NOMO-1 treated with DMSO at 0.1 percent for 48 hours (cell line): Measurements from ENCODE around the gene EMC7.
"Not testable (repeated sequence)": the region's sequence is repeated elsewhere in the genome, so short reads cannot be mapped to it uniquely, and the experiment has no call there.

ENCODE experiments used
- DNase-seq: peaks from one replicate; lab custom pipeline; 2025; ENCODE audit not compliant: unreplicated experiment; lab: John Stamatoyannopoulos, UW

EMC7 gene

DNA sequence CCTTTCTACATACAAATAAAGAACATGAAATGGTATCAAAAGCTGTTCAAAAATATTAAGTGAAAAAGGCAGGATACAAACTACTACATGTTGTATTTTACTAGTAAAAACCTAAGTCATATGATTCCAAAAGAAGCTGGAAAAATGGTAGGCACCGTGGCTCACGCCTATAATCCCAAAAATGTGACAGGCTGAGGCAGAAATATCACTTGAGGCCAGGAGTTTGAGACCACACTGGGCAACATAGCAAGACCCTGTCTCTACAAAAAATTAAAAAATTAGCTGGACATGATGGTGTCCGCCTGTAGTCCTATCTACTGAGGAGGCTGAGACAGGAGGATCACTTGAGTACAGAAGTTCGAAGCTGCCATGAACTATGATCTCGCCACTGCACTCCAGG is 1.7 kb downstream of the EMC7 start:
- no peak for DNase-seq

DNA sequence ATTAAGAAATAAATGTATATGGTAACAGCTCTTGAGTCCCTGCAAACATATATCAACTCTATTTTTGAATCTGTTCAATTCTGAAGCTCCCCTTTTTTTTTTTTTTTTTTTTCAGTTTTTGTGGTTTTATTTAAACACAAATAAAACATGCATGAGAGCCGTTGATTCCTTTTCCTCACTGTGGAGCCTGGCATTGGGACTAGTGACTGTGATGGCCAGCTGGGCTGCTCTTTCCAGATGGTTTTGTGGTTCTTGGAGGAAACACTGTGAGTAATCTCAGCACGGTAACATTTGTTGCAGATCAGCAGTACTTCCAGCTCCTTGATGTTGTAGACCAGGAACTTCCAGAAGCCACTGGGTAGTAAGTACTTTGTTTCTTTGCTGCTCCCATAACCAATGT is 15.9 kb downstream of the EMC7 start:
- DNase-seq: no peak

DNA sequence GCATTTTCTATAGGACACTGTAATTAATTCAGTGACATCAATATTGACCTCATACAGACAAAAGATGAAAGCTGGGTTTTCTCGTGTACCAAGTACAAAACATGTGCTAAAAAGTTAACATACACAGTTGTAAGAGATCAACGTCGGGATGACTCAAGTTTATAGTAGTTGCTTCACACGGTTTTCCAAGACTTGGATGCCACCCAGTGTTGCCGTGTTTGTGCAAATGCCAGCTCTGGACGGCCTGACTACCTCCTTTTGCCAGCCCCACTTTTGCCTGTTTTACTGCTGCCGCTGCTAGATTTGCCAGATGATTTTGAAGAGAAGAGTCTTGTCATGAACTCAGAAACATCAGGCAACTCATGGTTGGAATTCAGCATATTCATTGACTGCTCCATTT is 17.6 kb downstream of the EMC7 start:
- no peak for DNase-seq

DNA sequence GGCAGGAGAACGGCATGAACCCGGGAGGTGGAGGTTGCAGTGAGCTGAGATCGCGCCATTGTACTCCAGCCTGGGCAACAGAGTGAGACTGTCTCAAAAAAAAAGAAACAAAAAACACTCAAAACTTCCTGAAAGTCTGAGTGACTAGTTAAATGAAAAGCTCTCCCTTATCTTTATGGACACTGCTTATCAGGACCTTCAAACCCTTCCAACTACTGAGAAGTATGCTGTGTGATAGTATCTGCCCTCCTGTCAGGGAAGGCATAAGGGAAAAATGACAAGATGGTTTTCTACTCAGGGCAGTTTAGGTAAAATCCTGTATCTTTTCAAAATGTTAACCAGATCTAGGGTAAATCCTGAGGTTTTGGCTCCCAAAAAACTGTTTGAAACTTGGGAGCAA is 21.8 kb downstream of the EMC7 start:
- DNase-seq: no peak

DNA sequence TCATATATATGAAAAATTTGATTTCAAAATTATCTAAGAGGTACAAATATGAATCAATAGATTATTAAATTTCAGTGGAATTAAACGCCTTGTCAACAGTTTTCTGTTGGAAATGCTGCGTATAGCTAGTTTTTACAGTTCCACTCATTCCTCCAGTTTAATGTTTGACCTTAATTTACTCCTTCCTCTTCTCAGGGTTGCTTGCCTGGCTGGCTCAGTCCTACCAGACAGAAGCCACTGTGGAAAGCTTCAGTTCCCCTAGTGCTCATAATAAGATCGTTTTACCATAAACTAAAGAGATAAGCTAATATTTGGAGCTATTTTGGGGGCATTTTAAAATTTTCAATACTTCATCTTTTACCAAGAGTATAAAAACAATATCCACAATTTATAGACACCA is 22.8 kb downstream of the EMC7 start:
- DNase-seq: no peak

DNA sequence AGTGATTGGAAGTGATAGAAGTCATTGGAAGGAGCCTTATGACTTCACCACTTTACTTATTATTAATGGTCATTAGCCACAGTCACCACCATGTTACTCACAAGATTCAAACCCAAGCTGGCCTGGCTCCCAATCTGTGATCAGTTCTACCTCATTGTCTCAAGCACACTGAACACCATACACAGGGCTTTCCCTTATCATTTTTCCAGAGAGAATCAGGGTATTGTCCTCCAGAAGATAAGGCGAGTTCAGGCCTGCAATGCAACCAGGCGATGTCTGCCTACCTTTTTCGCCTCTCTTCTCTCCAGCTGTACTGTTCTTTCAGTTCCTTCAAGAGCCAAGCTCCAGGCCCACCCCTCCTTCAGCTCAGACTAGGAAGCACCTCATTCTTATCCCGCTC is 24.9 kb downstream of the EMC7 start:
- no peak for DNase-seq

DNA sequence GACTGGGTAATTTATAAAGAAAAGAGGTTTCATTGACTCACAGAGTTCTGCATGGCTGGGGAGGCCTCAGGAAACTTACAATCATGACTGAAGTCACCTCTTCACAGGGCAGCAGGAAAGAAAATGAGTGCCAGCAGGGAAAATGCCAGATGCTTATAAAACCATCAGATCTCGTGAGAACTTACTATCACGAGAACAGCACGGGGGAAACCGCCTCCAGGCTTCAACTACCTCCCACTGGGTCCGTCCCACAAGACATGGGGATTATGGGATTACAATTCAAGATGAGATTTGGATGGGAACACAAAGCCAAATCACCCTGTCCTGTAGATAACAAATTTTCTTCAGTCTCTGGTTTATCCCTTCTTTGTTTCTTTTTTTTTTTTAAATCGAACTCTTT is 31.7 kb downstream of the EMC7 start:
- no peak for DNase-seq

DNA sequence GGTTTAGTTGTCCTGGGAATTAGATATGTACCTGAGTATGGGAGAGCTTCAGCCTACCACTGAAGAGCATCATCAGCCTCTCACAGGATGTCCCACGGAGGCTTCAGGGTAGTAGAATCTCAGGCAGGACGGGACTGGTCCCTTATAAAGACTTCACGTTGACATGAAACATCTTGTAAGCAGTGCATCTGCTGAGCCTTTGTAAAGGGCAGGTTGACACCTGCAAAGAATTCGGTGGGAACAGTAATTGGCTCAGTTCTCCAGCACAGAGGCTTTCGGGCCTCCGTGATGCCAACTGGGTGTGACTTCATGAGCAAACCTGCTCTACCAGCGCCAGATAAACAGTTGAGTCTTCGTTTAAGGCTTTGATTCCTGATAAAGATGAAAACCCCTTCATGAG is 35.7 kb downstream of the EMC7 start:
- DNase-seq: no peak

DNA sequence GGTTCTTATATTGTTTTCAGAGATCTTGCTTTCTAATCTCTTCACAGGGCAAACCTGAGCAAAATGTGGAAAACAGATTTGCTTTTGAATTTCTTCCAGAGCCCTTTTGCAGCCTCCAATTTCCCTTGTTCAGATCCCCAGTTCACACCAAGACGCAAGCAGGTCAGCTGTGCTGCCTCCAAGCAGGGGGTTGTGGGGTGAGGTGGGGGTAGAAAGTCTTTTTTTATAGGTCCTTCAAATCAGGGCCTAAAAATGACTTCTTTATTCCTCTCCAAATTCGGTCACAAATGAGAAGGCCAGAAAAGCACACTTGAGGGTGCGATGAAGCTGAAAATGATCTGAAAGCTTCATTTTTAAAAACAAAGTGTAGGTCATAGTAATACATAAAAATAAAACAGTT is 36.4 kb downstream of the EMC7 start:
- DNase-seq: no peak

DNA sequence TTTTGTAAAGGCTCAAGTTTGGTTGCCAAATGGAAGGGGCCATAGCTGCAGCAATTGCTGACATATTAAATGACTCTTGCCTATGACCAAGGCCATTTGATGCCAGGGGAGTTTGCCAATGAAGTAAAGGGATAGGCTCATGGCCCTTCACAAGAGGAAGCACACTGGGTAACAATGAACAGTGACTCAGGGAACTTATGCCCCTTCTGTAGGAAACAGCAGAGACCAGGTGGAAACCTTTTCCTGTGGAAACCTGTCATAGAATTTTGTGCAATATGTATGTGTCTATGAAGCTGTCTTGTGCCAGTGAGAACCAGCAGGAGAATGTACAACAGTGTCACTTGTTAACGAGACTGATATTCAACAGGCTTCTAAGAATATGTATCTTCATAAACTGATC is 37.2 kb downstream of the EMC7 start:
- DNase-seq: no peak

DNA sequence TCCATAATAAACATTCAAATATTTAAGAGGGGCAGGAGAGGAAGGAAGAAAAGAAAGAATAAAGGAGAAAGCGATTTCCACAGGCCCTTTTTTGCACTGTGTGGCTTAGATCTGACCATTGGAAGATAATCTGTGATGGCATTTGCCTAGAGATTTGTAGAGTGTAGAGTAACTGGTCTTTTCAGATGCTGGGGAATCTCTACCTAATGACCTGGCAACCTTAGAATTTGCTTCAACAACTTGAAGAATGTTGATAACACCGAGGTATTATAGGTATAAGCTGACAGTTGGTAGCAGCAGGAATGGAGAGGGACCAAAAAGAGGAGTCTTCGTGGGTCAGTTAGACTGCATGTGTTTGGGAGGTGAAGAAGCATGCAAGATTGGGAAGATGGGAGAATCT is 41.7 kb downstream of the EMC7 start:
- no peak for DNase-seq

DNA sequence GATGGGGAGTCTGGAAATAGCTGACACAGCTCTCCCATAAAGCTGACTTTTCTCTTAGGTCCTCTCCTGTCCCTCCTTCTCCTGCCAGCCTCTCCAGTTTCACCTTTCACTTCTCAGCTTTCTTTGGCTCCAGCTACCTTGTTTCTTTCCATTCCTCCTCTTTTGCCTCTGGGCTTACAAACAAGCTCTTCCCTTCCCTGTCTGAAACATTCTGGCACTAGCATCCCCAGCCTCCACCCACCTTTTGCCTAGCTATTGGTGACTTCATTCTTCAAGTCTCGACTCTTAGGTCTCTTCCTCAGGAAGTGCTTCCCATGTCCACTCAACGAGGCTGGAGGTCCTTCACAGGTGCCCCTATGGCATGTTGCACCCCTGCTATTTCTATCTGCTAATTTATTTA is 42.2 kb downstream of the EMC7 start:
- no peak for DNase-seq

DNA sequence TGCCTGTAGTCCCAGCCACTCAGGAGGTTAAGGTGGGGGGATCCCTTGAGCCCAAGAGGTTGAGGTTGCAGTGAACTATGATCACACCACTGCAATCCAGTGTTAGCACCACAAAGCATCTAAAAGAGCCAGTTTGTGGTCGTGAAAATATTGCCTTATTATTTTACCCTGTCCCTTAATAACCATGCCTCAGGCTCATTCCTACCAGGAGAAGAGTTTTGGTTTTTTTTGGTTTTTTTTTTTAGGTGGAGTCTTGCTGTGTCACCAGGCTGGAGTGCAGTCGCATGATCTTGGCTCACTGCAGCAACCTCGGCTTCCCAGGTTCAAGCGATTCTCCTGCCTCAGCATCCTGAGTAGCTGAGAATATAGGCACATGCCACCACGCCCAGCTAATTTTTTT is 44.8 kb downstream of the EMC7 start:
- no peak for DNase-seq

DNA sequence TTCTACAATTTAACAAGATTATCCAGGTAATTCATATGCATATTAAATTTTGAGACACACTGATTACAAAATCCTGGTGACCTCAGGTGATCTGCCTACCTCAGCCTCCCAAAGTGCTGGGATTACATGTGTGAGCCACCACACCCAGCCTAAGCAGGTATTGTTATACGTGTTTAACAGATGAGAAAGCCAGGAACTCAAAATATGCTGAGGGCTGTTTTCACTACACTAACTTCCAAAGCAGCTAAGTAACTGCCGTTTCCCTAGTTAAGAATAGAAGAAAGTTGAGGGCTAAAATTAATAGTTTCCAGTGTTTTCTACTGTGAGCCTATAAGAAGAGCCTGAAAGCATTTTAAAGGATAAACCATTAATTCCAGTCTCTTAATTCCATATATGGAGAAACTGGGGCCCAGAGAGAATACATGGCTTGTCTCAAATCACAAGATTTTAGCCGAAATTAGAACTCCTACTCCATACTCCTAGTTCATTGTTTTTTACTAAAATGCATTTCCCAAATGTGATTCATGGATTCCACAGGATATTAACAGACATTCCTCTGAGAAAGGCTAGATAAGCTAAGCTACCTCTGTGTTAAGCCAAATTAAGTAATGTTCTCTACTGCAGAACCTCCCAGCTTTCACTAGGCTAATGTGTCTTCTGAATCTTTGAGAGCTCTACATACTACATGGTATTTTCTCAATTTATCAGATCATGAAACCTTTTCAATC is 45.6 kb downstream of the EMC7 start:
- no peak for DNase-seq

DNA sequence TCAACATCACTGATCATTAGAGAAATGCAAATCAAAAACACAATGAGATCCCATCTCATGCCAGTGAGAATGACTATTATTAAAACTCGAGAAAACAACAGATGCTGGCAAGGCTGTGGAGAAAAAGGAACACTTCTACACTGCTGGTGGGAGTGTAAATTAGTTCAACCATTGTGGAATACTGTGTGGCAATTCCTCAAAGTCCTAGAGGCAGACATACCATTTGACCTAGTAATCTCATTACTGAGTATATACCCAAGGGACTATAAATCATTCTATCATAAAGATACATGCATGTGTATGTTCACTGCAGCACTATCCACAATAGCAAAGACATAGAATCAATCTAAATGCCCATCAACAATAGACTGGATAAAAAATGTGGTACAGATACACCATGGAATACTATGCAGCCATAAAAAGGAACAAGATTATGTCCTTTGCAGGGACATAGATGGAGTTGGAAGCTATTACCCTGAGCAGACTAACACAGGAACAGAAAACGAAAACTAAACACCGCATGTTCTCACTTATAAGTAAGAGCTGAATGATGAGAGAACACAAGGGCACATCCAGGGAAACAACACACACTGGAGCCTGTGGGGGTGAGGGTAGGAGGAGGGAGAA is 47.5 kb downstream of the EMC7 start:
- DNase-seq: no peak

DNA sequence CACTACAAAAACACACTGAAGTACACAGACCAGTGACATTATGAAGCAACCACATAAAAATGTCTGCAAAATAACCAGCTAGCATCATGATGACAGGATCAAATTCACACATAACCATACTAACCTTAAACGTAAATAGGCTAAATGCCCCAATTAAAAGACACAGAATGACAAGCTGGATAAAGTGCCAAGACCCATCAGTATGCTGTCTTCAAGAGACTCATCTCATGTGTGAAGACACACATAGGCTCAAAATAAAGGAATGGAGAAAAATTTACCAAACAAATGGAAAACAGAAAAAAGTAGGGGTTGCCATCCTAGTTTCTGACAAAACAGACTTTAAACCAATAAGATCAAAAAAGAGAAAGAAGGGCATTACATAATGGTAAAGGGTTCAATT is 51.3 kb downstream of the EMC7 start:
- not testable (repeated sequence) for DNase-seq

DNA sequence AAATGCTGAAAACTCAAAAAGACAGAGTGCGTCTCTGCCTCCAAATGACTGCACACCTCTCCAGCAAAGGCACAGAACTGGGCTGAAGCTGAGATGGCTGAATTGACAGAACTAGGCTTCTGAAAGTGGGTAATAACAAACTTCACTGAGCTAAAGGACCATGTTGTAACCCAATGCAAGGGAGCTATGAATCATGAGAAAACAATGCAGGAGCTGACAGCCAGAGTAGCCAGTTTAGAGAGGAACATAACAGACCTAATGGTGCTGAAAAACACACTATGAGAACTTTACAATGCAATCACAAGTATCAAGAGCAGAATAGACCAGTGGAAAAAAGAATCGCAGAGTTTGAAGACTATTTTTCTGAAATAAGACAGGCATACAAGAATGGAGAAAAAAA is 52.5 kb downstream of the EMC7 start:
- DNase-seq: no peak

DNA sequence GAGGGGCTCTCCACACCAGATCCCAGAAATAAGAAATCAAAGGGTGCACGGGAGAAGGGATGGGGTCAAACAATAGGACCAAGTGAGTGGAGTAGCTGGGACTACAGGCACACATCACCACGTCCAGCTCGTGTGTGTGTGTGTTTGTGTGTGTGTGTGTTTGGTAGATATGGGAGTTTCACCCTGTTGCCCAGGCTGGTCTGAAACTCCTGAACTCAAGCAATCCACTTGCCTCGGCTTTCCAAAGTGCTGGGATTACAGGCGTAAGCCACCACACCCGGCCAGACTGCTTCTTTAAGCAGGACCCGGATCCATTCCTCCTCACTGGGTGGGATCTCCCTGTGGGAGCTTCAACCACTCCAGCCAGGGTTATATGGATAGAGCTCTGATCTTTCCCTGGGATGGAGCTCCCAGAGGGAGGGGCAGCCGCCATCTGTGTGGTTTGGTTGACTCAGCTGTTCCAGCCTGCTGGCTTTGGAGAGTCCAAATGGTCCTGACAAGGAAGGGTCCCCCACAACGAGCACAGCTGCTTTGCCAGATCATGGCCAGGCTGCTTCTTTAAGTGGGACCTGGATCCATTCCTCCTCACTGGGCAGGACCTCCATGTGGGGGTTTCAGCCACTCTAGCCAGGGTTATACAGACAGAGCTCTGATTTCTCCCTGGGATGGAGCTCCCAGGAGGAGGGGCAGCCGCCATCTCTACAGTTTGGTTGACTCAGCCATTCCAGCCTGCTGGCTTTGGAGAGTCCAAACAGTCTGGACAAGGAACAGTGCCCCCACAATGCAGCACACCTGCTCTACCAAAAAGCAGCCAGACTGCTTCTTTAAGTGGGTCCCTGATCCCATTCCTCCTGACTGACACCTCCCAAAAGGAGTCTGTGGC is 53.5 kb downstream of the EMC7 start:
- DNase-seq: no peak

DNA sequence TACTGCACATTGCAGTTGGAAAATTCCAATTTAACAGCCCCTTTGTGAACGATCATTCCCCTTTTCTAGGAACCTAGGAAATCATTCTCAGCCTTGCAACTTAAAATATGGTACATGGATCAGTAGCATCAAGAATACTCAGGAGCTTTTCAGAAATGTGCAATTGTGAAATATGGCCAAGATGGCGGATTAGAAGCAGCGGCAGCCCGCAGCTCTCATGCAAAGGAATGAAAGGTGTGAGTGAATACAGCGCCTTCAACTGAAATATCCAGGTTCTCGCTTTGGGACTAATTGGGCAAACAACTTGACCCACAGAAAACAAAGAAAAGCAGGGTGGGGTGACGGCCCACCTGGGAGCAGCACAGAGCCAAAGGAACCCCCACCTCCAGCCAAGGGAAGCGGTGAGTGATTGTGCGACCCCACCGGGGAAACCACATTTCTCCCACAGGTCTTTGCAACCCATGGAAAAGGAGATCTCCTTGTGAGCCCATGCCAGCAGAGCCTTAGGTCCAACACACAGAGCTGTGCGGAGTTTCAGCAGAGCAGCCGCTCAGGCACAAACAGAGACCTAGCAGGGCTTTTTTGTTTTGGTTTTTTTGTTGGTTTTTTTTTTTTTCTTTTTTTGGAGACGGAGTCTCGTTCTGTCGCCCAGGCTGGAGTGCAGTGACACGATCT is 55.1 kb downstream of the EMC7 start:
- no peak for DNase-seq

DNA sequence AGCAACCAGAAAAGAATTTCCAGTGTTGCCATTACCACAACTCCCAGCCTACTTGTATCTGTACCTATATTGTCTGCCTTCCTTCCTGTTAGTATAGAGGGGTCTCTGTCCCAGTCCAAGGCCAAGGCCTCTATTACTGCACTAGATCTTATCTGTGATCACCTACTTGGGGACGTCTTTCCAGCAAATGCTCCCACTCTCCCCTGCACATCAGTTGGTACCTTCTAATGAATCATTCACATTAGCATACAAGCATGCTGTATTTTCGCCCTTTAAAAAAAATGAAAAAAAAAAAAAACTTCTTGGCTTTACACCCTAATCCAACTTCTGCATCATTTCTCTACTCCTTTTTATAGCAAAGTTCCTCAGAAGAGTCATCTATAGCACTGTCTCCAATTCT is 57.8 kb downstream of the EMC7 start:
- no peak for DNase-seq

DNA sequence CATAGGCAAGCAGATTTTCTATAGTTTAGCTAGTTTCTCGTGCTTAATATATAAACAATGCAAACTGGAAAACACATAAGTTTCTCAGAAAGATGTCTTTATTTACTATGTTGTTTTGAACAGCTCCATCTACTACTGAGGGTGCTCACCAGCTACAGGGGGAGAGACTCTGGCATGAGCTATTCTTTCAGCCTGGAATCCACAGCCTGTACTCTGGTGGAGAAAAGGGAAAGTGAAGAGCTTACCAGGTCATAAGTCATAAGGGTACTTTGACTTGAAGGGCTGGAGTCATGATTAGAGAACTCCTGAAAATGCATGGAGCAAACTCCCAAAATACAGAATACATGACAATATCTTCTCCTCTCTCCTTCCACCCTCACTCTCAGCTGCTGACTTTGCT is 58.3 kb downstream of the EMC7 start:
- DNase-seq: no peak

DNA sequence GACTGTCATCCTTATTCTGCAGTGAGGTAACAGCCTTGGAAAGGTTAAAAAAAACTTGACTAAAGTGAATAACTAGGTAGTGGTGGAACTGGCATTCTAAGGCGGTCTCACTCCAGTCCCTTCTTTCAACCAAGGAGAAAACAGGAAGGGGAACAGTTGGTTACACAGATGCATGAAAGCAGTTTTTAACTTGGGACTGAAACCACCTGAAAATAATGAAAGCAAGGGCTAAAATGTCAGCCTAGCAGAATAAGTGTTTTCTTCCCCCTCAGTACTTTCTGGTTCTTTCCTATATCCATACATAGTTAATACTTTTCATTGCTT is 61.9 kb downstream of the EMC7 start:
- DNase-seq: peak; percentile 51
